HCT116 (cell line): ENCODE data around the gene CTNNB1.

ENCODE experiments used
- EGR1 ChIP-seq: IDR thresholded peaks from 2 replicates; pipeline ENCODE4 v1.6.1; 2012; ENCODE audit warnings: low read depth
- EZH2 ChIP-seq: fragments of 200-600 bp; sonication (generic); IDR thresholded peaks from 2 replicates; pipeline ENCODE4 v1.6.1; 2017; ENCODE audit warnings: antibody characterized with exemption, mixed run types
- POLR2A ChIP-seq: IDR thresholded peaks from 2 replicates; pipeline ENCODE4 v1.7.0; 2011; ENCODE audit warnings: borderline replicate concordance; ENCODE audit not compliant: insufficient read depth, insufficient read length; ENCODE audit errors: extremely low read depth
- POLR2AphosphoS5 ChIP-seq: IDR thresholded peaks from 2 replicates; pipeline ENCODE4 v1.6.1; 2011; ENCODE audit warnings: mild to moderate bottlenecking, low read depth, low read length, moderate library complexity
- SP1 ChIP-seq: IDR thresholded peaks from 2 replicates; pipeline ENCODE4 v1.6.1; 2012; ENCODE audit warnings: low read depth
- TCF7L2 ChIP-seq: IDR thresholded peaks from 2 replicates; pipeline ENCODE4 v1.7.0; 2011; ENCODE audit warnings: borderline replicate concordance, inconsistent platforms; ENCODE audit not compliant: insufficient read depth, insufficient read length; ENCODE audit errors: extremely low read depth
- YY1 ChIP-seq: IDR thresholded peaks from 2 replicates; pipeline ENCODE4 v1.6.1; 2011; ENCODE audit warnings: low read length, low read depth, moderate library complexity, mild to moderate bottlenecking; ENCODE audit not compliant: insufficient replicate concordance; ENCODE audit errors: extremely low read depth
- ZFX ChIP-seq: fragments of 450-650 bp; IDR thresholded peaks from 2 replicates; pipeline ENCODE4 v1.6.1; 2017
- ZNF274 ChIP-seq: fragments of 200-500 bp; sonication (Bioruptor generic); IDR thresholded peaks from 2 replicates; pipeline ENCODE4 v1.6.1; 2014; ENCODE audit warnings: mild to moderate bottlenecking, low read depth, low read length, inconsistent platforms
- TF ChIP-seq, protein P1 (sequence below), 3 experiments: fragments of 200-600 bp in 1 of 3; sonication (generic) in 1 of 3; IDR thresholded peaks in 2 of 3; conservative IDR thresholded peaks in 1 of 3; 2 replicates each; pipeline ENCODE4 v1.5.1; 2012 to 2017; ENCODE audit warnings: low read depth in 2 of 3, low read length in 2 of 3, antibody characterized with exemption in 1 of 3, borderline replicate concordance in 1 of 3, control low read depth in 1 of 3, mild to moderate bottlenecking in 1 of 3, mixed read lengths in 1 of 3, mixed run types in 1 of 3, moderate library complexity in 1 of 3; ENCODE audit not compliant: insufficient read depth in 1 of 3
- TF ChIP-seq, protein P2 (sequence below): IDR thresholded peaks from 2 replicates; pipeline ENCODE4 v1.6.1; 2012; ENCODE audit warnings: low read depth
- TF ChIP-seq, protein P3 (sequence below): IDR thresholded peaks from 2 replicates; pipeline ENCODE4 v1.6.1; 2012
- TF ChIP-seq, protein P4 (sequence below): IDR thresholded peaks from 2 replicates; pipeline ENCODE4 v1.6.1; 2012

DNA sequence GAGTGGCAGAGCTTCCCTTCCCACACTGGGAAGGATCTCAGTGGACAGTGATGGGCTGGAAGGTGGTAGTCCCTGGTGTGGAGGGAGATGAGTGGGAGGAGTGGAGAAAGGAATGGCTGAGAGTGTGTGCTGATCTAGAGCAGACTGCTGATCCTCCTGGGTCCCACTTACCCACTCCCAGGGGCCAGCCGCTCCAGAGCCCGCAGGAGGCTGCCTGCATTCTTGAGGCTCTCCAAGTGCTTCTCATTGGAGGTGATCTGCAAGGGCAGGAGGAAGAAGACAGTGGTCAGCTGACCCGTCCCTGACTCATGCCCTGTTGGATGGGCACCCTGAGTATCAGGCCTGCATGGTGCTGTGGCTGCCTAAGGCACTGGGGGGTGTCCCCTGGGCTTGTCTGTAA lies 50.0 kb downstream of the CTNNB1 start:
- TF ChIP-seq TCF7L2 (no peak), EZH2 (no peak), POLR2AphosphoS5 (no peak), YY1 (no peak), POLR2A (no peak), ZNF274 (no peak), ZFX (no peak), EGR1 (no peak), SP1 (no peak)
- TF ChIP-seq, protein P1, sequence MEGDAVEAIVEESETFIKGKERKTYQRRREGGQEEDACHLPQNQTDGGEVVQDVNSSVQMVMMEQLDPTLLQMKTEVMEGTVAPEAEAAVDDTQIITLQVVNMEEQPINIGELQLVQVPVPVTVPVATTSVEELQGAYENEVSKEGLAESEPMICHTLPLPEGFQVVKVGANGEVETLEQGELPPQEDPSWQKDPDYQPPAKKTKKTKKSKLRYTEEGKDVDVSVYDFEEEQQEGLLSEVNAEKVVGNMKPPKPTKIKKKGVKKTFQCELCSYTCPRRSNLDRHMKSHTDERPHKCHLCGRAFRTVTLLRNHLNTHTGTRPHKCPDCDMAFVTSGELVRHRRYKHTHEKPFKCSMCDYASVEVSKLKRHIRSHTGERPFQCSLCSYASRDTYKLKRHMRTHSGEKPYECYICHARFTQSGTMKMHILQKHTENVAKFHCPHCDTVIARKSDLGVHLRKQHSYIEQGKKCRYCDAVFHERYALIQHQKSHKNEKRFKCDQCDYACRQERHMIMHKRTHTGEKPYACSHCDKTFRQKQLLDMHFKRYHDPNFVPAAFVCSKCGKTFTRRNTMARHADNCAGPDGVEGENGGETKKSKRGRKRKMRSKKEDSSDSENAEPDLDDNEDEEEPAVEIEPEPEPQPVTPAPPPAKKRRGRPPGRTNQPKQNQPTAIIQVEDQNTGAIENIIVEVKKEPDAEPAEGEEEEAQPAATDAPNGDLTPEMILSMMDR (IDR thresholded peaks at IDR 0.05 in 2 of 3, conservative IDR thresholded peaks at IDR 0.05 in 1 of 3; ENCODE audit: borderline replicate concordance in 1 of 3, insufficient read depth in 1 of 3, low read depth in 2 of 3, low read length in 2 of 3): no peak
- TF ChIP-seq, protein P2, sequence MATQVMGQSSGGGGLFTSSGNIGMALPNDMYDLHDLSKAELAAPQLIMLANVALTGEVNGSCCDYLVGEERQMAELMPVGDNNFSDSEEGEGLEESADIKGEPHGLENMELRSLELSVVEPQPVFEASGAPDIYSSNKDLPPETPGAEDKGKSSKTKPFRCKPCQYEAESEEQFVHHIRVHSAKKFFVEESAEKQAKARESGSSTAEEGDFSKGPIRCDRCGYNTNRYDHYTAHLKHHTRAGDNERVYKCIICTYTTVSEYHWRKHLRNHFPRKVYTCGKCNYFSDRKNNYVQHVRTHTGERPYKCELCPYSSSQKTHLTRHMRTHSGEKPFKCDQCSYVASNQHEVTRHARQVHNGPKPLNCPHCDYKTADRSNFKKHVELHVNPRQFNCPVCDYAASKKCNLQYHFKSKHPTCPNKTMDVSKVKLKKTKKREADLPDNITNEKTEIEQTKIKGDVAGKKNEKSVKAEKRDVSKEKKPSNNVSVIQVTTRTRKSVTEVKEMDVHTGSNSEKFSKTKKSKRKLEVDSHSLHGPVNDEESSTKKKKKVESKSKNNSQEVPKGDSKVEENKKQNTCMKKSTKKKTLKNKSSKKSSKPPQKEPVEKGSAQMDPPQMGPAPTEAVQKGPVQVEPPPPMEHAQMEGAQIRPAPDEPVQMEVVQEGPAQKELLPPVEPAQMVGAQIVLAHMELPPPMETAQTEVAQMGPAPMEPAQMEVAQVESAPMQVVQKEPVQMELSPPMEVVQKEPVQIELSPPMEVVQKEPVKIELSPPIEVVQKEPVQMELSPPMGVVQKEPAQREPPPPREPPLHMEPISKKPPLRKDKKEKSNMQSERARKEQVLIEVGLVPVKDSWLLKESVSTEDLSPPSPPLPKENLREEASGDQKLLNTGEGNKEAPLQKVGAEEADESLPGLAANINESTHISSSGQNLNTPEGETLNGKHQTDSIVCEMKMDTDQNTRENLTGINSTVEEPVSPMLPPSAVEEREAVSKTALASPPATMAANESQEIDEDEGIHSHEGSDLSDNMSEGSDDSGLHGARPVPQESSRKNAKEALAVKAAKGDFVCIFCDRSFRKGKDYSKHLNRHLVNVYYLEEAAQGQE: no peak
- TF ChIP-seq, protein P3, sequence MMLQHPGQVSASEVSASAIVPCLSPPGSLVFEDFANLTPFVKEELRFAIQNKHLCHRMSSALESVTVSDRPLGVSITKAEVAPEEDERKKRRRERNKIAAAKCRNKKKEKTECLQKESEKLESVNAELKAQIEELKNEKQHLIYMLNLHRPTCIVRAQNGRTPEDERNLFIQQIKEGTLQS: no peak
- TF ChIP-seq, protein P4, sequence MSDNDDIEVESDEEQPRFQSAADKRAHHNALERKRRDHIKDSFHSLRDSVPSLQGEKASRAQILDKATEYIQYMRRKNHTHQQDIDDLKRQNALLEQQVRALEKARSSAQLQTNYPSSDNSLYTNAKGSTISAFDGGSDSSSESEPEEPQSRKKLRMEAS: no peak
